HFFc6 (cell line): Measurements from ENCODE around the gene RHBDL3. TPM values are rescaled to one million over a fixed set of nuclear protein-coding genes. Genes with fewer than 3 reads are reported as not detected.
"Not testable (repeated sequence)": the region's sequence is repeated elsewhere in the genome, so short reads cannot be mapped to it uniquely, and the experiment has no call there.

ENCODE experiments used
- DNase-seq: peaks from one replicate; pipeline ENCODE4 v3.0.0-alpha.2; 2018
- H3K27ac Mint-ChIP-seq: 2 replicates; pipeline ENCODE4 v1.8.0; 2020; ENCODE audit warnings: mild to moderate bottlenecking, mixed read lengths
- H3K27me3 Mint-ChIP-seq: 2 replicates; pipeline ENCODE4 v1.8.0; 2021; ENCODE audit warnings: mild to moderate bottlenecking, moderate library complexity, mixed read lengths; ENCODE audit not compliant: insufficient read depth
- H3K36me3 Mint-ChIP-seq: 2 replicates; pipeline ENCODE4 v1.8.0; 2021; ENCODE audit warnings: low read depth, mixed read lengths
- H3K4me1 Mint-ChIP-seq: 2 replicates; pipeline ENCODE4 v1.8.0; 2020; ENCODE audit warnings: low read depth, mixed read lengths
- H3K4me3 Mint-ChIP-seq: 2 replicates; pipeline ENCODE4 v1.8.0; 2020; ENCODE audit warnings: mild to moderate bottlenecking, moderate library complexity, mixed read lengths
- H3K9me3 Mint-ChIP-seq: 2 replicates; pipeline ENCODE4 v1.8.0; 2020; ENCODE audit warnings: mild to moderate bottlenecking, mixed read lengths
- total RNA-seq, 6 experiments: library from RNA; stranded (reverse); fragmentation: NEBNext Ultra II Directional; extraction: Animal tissue kit (Norgen Biotek cat#: 25700); gene quantifications; 2 replicates in 1 of 6; 3 replicates in 5 of 6; pipeline ENCODE4 v1.2.3, GENCODE V29; 2021
- TF ChIP-seq, protein P1 (sequence below): fragments of 200-600 bp; sonication (generic); IDR thresholded peaks from 2 replicates; pipeline ENCODE4 v1.5.0; 2021; ENCODE audit warnings: antibody characterized with exemption, mild to moderate bottlenecking

RHBDL3 gene
- total RNA-seq, 6 experiments from 2014 or later = 0.07 TPM; not detected in 5

DNA sequence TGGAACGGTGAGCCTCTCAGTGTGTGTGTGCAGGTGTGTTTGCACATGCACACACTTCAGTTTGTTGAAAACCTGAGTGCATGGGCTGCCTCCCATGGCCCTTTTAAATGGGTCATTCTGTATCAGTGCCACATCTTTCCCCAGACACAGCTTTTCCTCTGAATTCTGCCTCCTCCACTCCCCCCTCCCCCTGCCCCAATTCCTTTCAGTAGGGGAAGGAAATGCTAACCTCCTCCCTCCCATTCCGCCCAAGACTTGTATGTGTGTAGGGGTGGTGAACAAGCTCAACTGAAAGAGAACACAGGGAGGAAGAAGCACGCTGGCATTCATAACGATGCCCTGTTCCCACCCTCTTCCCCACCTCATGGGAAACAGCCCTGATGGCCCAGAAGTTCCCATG, 42.0 kb downstream of the RHBDL3 start:
- peaks cover 49% of the 10 kb centered on the region for H3K27me3 Mint-ChIP-seq
- no peaks in the 10 kb centered on the region for H3K9me3 Mint-ChIP-seq
- H3K4me1 Mint-ChIP-seq = peaks cover 10% of the 10 kb centered on the region
- no peak for DNase-seq
- H3K27ac Mint-ChIP-seq = no peak overlapping the region
- no peak overlapping the region for H3K4me3 Mint-ChIP-seq
- TF ChIP-seq, protein P1, sequence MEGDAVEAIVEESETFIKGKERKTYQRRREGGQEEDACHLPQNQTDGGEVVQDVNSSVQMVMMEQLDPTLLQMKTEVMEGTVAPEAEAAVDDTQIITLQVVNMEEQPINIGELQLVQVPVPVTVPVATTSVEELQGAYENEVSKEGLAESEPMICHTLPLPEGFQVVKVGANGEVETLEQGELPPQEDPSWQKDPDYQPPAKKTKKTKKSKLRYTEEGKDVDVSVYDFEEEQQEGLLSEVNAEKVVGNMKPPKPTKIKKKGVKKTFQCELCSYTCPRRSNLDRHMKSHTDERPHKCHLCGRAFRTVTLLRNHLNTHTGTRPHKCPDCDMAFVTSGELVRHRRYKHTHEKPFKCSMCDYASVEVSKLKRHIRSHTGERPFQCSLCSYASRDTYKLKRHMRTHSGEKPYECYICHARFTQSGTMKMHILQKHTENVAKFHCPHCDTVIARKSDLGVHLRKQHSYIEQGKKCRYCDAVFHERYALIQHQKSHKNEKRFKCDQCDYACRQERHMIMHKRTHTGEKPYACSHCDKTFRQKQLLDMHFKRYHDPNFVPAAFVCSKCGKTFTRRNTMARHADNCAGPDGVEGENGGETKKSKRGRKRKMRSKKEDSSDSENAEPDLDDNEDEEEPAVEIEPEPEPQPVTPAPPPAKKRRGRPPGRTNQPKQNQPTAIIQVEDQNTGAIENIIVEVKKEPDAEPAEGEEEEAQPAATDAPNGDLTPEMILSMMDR = no peak
- no peaks in the 10 kb centered on the region for H3K36me3 Mint-ChIP-seq

GRCh38 chr17:32311028-32311536, 45.5 kb downstream of the RHBDL3 start:
- H3K4me1 Mint-ChIP-seq = peaks cover 10% of the 10 kb centered on the region
- H3K36me3 Mint-ChIP-seq = no peaks in the 10 kb centered on the region
- H3K27ac Mint-ChIP-seq = no peak overlapping the region
- peak overlapping the region; percentile 14; the same call in 1 of the 2 replicates for H3K4me3 Mint-ChIP-seq
- no peak for DNase-seq
- TF ChIP-seq, protein P1 = no peak
- H3K9me3 Mint-ChIP-seq = no peaks in the 10 kb centered on the region
- peaks cover 39% of the 10 kb centered on the region for H3K27me3 Mint-ChIP-seq

DNA sequence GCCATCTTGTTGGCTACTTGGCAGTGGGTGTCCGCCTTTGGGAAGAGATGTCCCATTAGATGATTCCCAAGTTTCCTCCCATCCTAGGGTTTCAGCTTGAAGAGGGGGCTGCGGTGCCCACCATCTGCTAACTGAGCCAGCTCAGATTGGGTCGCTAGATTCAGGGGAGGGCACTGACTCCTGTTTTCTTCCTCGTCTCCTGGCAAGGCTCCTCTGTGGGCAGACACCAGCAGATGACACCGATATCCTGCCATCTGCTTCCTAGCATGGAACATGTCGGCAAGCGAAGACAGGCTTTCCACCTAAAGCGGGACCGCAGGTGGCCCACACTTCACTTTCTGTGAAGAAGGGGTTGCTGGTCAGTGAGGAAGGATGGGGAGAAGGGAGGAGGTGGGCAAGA, 49.0 kb downstream of the RHBDL3 start:
- Mint-ChIP-seq H3K27me3 (peaks cover 39% of the 10 kb centered on the region), H3K4me3 (no peak overlapping the region), H3K4me1 (peaks cover 10% of the 10 kb centered on the region), H3K36me3 (no peaks in the 10 kb centered on the region), H3K9me3 (no peaks in the 10 kb centered on the region), H3K27ac (no peak overlapping the region)
- DNase-seq = no peak
- TF ChIP-seq, protein P1 = no peak

DNA sequence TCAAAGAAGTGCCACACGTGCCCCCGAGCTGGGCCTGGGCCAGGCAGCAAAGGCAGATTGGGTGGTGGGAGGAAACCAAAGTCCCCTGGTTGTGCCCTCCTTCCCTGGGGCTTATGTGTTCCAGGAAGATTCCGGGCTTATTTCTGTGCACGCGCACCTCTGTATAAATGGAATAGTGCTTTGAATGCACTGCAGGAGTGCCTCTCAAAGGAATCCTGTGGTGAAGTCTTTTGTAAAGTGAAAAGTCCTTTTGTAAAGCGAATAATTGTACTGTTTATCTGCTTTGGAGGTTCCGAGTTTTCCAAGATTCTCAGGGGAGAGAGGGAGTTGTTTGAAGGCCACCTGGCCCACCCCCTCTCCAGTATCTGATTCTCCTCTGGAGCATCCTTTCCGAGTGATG, 49.5 kb downstream of the RHBDL3 start:
- Mint-ChIP-seq H3K27ac (no peak overlapping the region), H3K4me3 (no peak overlapping the region), H3K27me3 (peaks cover 35% of the 10 kb centered on the region), H3K9me3 (no peaks in the 10 kb centered on the region), H3K36me3 (no peaks in the 10 kb centered on the region), H3K4me1 (peaks cover 10% of the 10 kb centered on the region)
- TF ChIP-seq, protein P1 = no peak
- DNase-seq = no peak

GRCh38 chr17:32316653-32317052, 51.0 kb downstream of the RHBDL3 start:
- peaks cover 26% of the 10 kb centered on the region for H3K27me3 Mint-ChIP-seq
- not testable (repeated sequence) for DNase-seq, H3K36me3 Mint-ChIP-seq, H3K27ac Mint-ChIP-seq, H3K9me3 Mint-ChIP-seq, H3K4me3 Mint-ChIP-seq, H3K4me1 Mint-ChIP-seq

- peaks cover 26% of the 10 kb centered on the region for H3K27me3 Mint-ChIP-seq
- no peaks in the 10 kb centered on the region for H3K36me3 Mint-ChIP-seq
- H3K27ac Mint-ChIP-seq = no peak overlapping the region
- no peaks in the 10 kb centered on the region for H3K4me1 Mint-ChIP-seq
- H3K4me3 Mint-ChIP-seq = no peak overlapping the region
- no peaks in the 10 kb centered on the region for H3K9me3 Mint-ChIP-seq
- TF ChIP-seq, protein P1 = no peak
- no peak for DNase-seq
Measured at GRCh38 chr17:32317353-32317752, 51.7 kb downstream of the RHBDL3 start.
